Measurements from ENCODE around the gene LTC4S. TPM values are rescaled to one million over a fixed set of nuclear protein-coding genes. Genes with fewer than 3 reads are reported as not detected.

Gene LTC4S
- total and polyA plus RNA-seq, 2 donors (not counting 3 experiments of a cell fraction or from before 2014, with no cell fraction given) = 0.95 to 6.3 TPM

DNA sequence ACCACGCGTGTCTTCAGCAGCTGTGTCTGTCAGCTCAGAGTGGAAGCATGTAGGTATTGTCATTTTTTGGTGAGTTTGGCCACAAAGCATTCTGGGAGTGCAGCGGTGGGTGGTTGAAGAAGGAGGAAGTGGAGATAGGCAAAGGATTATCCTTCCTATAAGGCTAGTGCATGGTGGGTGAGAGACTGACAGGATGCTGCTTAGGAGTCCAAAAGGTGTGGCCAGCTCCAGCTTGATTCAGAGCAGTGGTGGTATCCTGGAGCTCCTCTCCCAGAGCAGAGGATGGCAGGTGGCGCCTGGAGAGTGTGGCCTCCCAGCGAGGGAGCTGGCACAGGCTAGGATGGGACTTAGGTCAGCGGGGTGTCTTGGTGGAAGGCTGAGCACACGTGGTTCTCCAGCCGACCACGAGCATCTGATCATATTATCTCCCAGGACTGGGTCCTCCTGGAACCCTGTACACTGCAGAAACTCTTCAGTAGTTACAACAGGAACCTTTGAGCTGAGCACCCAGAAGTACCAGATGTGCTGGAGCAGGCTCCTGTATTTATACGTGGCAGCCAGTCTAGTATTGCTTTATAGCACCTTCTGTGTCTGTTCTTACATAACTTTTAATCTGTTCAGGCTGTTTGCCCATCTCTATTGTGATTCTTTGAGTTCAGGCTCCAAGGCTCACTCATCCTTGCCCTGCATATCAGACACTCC, 31.6 kb upstream of the LTC4S start:
- peaks cover 52% of the 10 kb centered on the region for H3K4me1 ChIP-seq (ENCODE audit: control insufficient read depth, extremely low read depth, insufficient read depth, low read length)
- H3K4me3 ChIP-seq (replicated peaks in 1 of 3; ENCODE audit: insufficient read depth in 1 of 3, low read depth in 1 of 3, low read length in 3 of 3) = no peak overlapping the region
- H3K36me3 ChIP-seq (ENCODE audit: control insufficient read depth in 2 of 2, extremely low read depth in 1 of 2, insufficient read depth in 2 of 2, low read length in 2 of 2) = no peaks in the 10 kb centered on the region
- intact Hi-C loops (cut with micrococcal nuclease) (loop anchor here (2.0 kb wide), 1 partner anchor 329 kb away; no protein-coding TSS in a partner anchor), dilution Hi-C loops (cut with MboI; ENCODE audit: extremely low pct_ligation_motif_present, low sequenced_read_pairs) (no loop called here)
- no peaks in the 10 kb centered on the region for H3K9me3 ChIP-seq (replicated peaks; ENCODE audit: control insufficient read depth, insufficient read depth, low read length)
- TF ChIP-seq FOS (IDR thresholded peaks at IDR 0.05; ENCODE audit: borderline replicate concordance, insufficient read depth, low read length) (no peak), MYC (IDR thresholded peaks at IDR 0.05; ENCODE audit: low read depth, low read length) (no peak), EZH2 (IDR thresholded peaks at IDR 0.05; ENCODE audit: borderline replicate concordance, low read depth, low read length, severe bottlenecking) (no peak), GATA2 (IDR thresholded peaks at IDR 0.05; ENCODE audit: insufficient read depth, insufficient read length, low read depth, low read length) (no peak), POLR2A (IDR thresholded peaks at IDR 0.05; ENCODE audit: low read depth, low read length) (no peak)
- H3K9me1 ChIP-seq (replicated peaks; ENCODE audit: control insufficient read depth, extremely low read depth, insufficient read depth, low read length) = no peaks in the 10 kb centered on the region
- H3K27ac ChIP-seq (ENCODE audit: insufficient read depth, low read depth, low read length) = no peak overlapping the region
- H3K27me3 ChIP-seq (ENCODE audit: control insufficient read depth in 2 of 2, insufficient read depth in 2 of 2, low read length in 2 of 2) = no peaks in the 10 kb centered on the region
- H3K79me2 ChIP-seq (ENCODE audit: control insufficient read depth, insufficient read depth, low read length) = peaks cover 52% of the 10 kb centered on the region
- H3K9ac ChIP-seq (replicated peaks; ENCODE audit: extremely low read depth, insufficient read depth, low read length) = no peak overlapping the region
- no TSS peak for BruUV-seq (replicated peaks)
- no peak for DNase-seq (ENCODE audit: low read depth, low spot score)
- no peak overlapping the region for H2AFZ ChIP-seq (ENCODE audit: low read depth, low read length)
- H4K20me1 ChIP-seq (replicated peaks; ENCODE audit: control insufficient read depth, extremely low read depth, insufficient read depth, low read length) = peaks cover 2% of the 10 kb centered on the region
- ChIA-PET CTCF (interaction anchor here (0.8 to 7.1 kb wide), 29 partner anchors 7 to 447 kb away, joined by 3 to 103 read pairs (median 5); partner anchors contain the start of genes LTC4S, MAML1 and SQSTM1), POLR2A (interaction anchor here (0.5 to 1.4 kb wide), 4 partner anchors 9 to 139 kb away, joined by 3 to 5 read pairs (median 4); partner anchors contain the start of genes HNRNPH1 and SQSTM1)
- H3K4me2 ChIP-seq (ENCODE audit: insufficient read depth, low read length) = no peak overlapping the region
- FAIRE-seq = no peak

DNA sequence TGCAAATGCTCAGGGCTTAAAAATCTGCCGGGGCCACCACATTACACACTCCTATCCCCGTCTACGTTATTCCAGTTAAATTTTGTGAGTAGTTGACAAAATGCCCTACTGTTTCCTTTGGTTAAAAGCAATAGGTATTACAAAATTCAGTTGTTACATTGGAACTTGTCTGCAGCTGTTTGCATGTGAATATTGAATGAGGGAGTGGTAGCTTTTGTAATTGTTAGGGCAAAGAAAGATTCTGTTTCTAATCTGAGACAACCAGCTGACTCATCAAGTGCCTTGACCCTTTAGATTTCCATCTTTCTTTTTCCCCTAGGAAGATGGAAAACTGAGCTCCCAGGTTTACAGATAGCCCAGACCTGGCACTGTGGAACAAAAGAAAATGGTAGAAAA, 31.0 kb upstream of the LTC4S start:
- no peak overlapping the region for H2AFZ ChIP-seq (ENCODE audit: low read depth, low read length)
- dilution Hi-C loops (cut with MboI; ENCODE audit: extremely low pct_ligation_motif_present, low sequenced_read_pairs) (no loop called here), intact Hi-C loops (cut with micrococcal nuclease) (loop anchor here (1.0 to 2.0 kb wide), 3 partner anchors 34 to 328 kb away; no protein-coding TSS in a partner anchor)
- no peak overlapping the region for H3K9ac ChIP-seq (replicated peaks; ENCODE audit: extremely low read depth, insufficient read depth, low read length)
- DNase-seq (ENCODE audit: low read depth, low spot score) (no peak), FAIRE-seq (no peak)
- H3K4me1 ChIP-seq (ENCODE audit: control insufficient read depth, extremely low read depth, insufficient read depth, low read length) = peaks cover 55% of the 10 kb centered on the region
- H3K36me3 ChIP-seq (ENCODE audit: control insufficient read depth in 2 of 2, extremely low read depth in 1 of 2, insufficient read depth in 2 of 2, low read length in 2 of 2) = no peaks in the 10 kb centered on the region
- no peaks in the 10 kb centered on the region for H3K27me3 ChIP-seq (ENCODE audit: control insufficient read depth in 2 of 2, insufficient read depth in 2 of 2, low read length in 2 of 2)
- TF ChIP-seq FOS (IDR thresholded peaks at IDR 0.05; ENCODE audit: borderline replicate concordance, insufficient read depth, low read length) = peak; percentile 66
- TF ChIP-seq JUN (IDR thresholded peaks at IDR 0.05; ENCODE audit: borderline replicate concordance, insufficient read depth, insufficient read length, low read depth) = no peak
- TF ChIP-seq, protein P1, sequence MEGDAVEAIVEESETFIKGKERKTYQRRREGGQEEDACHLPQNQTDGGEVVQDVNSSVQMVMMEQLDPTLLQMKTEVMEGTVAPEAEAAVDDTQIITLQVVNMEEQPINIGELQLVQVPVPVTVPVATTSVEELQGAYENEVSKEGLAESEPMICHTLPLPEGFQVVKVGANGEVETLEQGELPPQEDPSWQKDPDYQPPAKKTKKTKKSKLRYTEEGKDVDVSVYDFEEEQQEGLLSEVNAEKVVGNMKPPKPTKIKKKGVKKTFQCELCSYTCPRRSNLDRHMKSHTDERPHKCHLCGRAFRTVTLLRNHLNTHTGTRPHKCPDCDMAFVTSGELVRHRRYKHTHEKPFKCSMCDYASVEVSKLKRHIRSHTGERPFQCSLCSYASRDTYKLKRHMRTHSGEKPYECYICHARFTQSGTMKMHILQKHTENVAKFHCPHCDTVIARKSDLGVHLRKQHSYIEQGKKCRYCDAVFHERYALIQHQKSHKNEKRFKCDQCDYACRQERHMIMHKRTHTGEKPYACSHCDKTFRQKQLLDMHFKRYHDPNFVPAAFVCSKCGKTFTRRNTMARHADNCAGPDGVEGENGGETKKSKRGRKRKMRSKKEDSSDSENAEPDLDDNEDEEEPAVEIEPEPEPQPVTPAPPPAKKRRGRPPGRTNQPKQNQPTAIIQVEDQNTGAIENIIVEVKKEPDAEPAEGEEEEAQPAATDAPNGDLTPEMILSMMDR (IDR thresholded peaks at IDR 0.05; ENCODE audit: extremely low read depth in 1 of 2, insufficient read depth in 1 of 2, low read depth in 1 of 2, low read length in 2 of 2) = no peak
- no peak for TF ChIP-seq POLR2AphosphoS5 (IDR thresholded peaks at IDR 0.05; ENCODE audit: insufficient read depth, low read depth, low read length)
- TF ChIP-seq, protein P2, sequence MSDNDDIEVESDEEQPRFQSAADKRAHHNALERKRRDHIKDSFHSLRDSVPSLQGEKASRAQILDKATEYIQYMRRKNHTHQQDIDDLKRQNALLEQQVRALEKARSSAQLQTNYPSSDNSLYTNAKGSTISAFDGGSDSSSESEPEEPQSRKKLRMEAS (IDR thresholded peaks at IDR 0.05; ENCODE audit: insufficient read depth, insufficient read length) = no peak
- no peak for TF ChIP-seq MYC (IDR thresholded peaks at IDR 0.05; ENCODE audit: low read depth, low read length)
- TF ChIP-seq EZH2 (IDR thresholded peaks at IDR 0.05; ENCODE audit: borderline replicate concordance, low read depth, low read length, severe bottlenecking) = no peak
- TF ChIP-seq GATA2 (IDR thresholded peaks at IDR 0.05; ENCODE audit: insufficient read depth, insufficient read length, low read depth, low read length) = peak; percentile 81
- H3K9me1 ChIP-seq (replicated peaks; ENCODE audit: control insufficient read depth, extremely low read depth, insufficient read depth, low read length) = no peaks in the 10 kb centered on the region
- peaks cover 2% of the 10 kb centered on the region for H4K20me1 ChIP-seq (replicated peaks; ENCODE audit: control insufficient read depth, extremely low read depth, insufficient read depth, low read length)
- no TSS peak for BruUV-seq (replicated peaks)
- H3K27ac ChIP-seq (ENCODE audit: insufficient read depth, low read depth, low read length) = no peak overlapping the region
- no peaks in the 10 kb centered on the region for H3K9me3 ChIP-seq (replicated peaks; ENCODE audit: control insufficient read depth, insufficient read depth, low read length)
- no peak overlapping the region for H3K4me2 ChIP-seq (ENCODE audit: insufficient read depth, low read length)
- H3K79me2 ChIP-seq (ENCODE audit: control insufficient read depth, insufficient read depth, low read length) = peaks cover 56% of the 10 kb centered on the region
- H3K4me3 ChIP-seq (replicated peaks in 1 of 3; ENCODE audit: insufficient read depth in 1 of 3, low read depth in 1 of 3, low read length in 3 of 3) = no peak overlapping the region
- ChIA-PET POLR2A (interaction anchor here (0.6 to 1.4 kb wide), 3 partner anchors 58 to 139 kb away, joined by 3 to 4 read pairs (median 3); partner anchors contain the start of genes HNRNPH1 and SQSTM1), CTCF (interaction anchor here (0.8 to 7.1 kb wide), 29 partner anchors 8 to 447 kb away, joined by 3 to 103 read pairs (median 5); partner anchors contain the start of genes LTC4S, MAML1 and SQSTM1)

Measured in endothelial cell of umbilical vein (primary cell).